ENCODE results near the gene KREMEN2. TPM values are rescaled to one million over a fixed set of nuclear protein-coding genes. Genes with fewer than 3 reads are reported as not detected.

The KREMEN2 gene
- total RNA-seq, 1 experiment from 2014 or later: 7.5 TPM

DNA sequence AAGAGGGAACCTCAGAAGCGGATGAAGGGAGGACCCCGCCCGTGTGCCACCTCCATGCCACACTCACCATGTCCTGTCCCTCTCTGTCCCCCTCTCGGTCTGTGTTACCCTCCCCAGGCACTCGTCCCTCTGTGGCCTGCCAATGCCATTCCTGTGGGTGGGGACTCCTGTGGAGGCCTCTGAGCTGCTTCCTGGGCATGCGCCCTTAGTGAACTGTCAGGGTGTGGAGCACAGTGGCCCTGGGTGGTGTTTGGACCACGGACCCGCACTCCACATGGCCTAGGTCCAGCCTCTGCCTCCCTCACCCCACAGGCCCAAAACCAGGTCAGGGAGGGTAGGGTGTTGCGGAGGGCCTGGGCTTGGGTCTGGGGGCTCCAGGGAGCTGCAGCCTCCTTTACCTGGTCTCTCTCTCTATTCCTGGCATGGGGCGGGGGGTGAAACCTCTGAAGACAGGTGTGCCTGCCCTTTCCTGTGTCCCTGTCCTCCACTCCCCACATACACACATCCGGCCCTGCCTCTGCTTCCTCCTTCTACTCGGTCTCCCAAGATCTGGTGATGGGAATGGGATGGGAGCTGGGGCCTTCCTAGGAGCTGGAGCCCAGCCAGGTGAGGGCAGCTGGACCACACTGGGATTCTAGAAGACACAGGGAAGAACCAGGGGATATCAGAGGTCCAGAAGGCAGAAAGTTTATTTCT lies 27.6 kb downstream of the KREMEN2 start:
- H3K4me1 Mint-ChIP-seq: peaks cover 21% of the 10 kb centered on the region
- CTCF ChIA-PET: interaction anchor here (0.6 to 3.1 kb wide), 8 partner anchors 9 to 40 kb away, joined by 3 to 13 read pairs (median 9); partner anchors contain the start of gene KREMEN2
- DNase-seq (ENCODE audit: low spot score) (no peak), ATAC-seq (no peak)
- peak overlapping the region; percentile 76 for H3K27ac Mint-ChIP-seq
- TF ChIP-seq CREB1 (CRISPR knock-in tag; IDR thresholded peaks at IDR 0.05): no peak
- TF ChIP-seq, protein P1, sequence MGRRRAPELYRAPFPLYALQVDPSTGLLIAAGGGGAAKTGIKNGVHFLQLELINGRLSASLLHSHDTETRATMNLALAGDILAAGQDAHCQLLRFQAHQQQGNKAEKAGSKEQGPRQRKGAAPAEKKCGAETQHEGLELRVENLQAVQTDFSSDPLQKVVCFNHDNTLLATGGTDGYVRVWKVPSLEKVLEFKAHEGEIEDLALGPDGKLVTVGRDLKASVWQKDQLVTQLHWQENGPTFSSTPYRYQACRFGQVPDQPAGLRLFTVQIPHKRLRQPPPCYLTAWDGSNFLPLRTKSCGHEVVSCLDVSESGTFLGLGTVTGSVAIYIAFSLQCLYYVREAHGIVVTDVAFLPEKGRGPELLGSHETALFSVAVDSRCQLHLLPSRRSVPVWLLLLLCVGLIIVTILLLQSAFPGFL (CRISPR knock-in tag; IDR thresholded peaks at IDR 0.05; ENCODE audit: borderline replicate concordance): no peak
- TF ChIP-seq KAT7 (CRISPR knock-in tag; IDR thresholded peaks at IDR 0.05; ENCODE audit: borderline replicate concordance): no peak
- no peak for TF ChIP-seq NFATC4 (CRISPR knock-in tag; IDR thresholded peaks at IDR 0.05)
- no peaks in the 10 kb centered on the region for H3K27me3 Mint-ChIP-seq (ENCODE audit: low read depth)
- H3K9me3 Mint-ChIP-seq: no peaks in the 10 kb centered on the region
- H3K4me3 Mint-ChIP-seq: no peak overlapping the region
- POLR2A ChIA-PET: interaction anchor here (0.6 to 1.4 kb wide), 4 partner anchors 10 to 40 kb away, joined by 3 to 5 read pairs (median 3); no protein-coding TSS in a partner anchor
- H3K36me3 Mint-ChIP-seq: no peaks in the 10 kb centered on the region

DNA sequence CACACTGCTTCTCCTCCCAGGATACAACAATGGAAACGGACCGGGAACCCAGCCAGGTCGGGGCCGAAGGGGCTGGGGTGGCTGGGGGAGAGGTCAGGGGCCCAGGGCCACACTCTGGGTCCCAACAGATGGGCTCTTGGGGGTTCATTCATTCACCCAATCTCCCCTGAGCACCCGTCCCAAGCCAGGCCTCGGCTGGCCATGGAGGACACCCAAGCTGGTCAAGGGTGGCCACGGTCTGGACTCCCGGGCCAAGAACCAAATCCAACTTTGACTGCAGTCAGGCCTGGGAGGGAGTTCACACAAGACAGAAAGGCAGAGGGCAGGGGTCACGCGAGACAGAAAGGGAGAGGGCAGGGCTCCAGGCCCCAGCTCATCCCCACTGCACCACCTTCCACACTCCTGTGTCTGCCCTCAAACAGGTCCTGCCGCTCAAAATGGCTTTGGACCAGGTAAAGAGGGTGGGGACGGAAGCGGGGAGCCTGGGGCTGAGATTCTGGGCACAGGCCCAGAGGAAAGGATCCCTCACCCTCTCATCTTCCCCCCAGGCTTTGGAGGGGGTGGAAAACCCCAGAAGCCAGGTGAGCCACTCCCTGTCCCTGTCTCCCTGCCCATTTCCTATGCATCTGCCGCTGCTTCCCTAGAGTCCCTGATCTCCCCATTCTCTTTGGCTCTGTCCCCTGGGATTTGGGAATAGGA lies 28.5 kb downstream of the KREMEN2 start:
- Mint-ChIP-seq H3K27me3 (ENCODE audit: low read depth) (no peaks in the 10 kb centered on the region), H3K27ac (no peak overlapping the region), H3K36me3 (no peaks in the 10 kb centered on the region), H3K4me1 (peaks cover 21% of the 10 kb centered on the region), H3K4me3 (no peak overlapping the region), H3K9me3 (no peaks in the 10 kb centered on the region)
- TF ChIP-seq ZNF671 (CRISPR knock-in tag; IDR thresholded peaks at IDR 0.05) (no peak), GRHL2 (CRISPR knock-in tag; IDR thresholded peaks at IDR 0.05; ENCODE audit: insufficient replicate concordance, severe bottlenecking) (no peak), ZNF232 (CRISPR knock-in tag; IDR thresholded peaks at IDR 0.05) (no peak)
- TF ChIP-seq, protein P2, sequence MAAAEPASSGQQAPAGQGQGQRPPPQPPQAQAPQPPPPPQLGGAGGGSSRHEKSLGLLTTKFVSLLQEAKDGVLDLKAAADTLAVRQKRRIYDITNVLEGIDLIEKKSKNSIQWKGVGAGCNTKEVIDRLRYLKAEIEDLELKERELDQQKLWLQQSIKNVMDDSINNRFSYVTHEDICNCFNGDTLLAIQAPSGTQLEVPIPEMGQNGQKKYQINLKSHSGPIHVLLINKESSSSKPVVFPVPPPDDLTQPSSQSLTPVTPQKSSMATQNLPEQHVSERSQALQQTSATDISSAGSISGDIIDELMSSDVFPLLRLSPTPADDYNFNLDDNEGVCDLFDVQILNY (CRISPR knock-in tag; IDR thresholded peaks at IDR 0.05): no peak
- CTCF ChIA-PET: interaction anchor here (1.9 to 3.1 kb wide), 4 partner anchors 8 to 39 kb away, joined by 9 to 15 read pairs (median 11); partner anchors contain the start of gene KREMEN2
- ATAC-seq (no peak), DNase-seq (ENCODE audit: low spot score) (no peak)
- POLR2A ChIA-PET: interaction anchor here (0.6 kb wide), 1 partner anchor 39 kb away, joined by 3 read pairs; no protein-coding TSS in a partner anchor

DNA sequence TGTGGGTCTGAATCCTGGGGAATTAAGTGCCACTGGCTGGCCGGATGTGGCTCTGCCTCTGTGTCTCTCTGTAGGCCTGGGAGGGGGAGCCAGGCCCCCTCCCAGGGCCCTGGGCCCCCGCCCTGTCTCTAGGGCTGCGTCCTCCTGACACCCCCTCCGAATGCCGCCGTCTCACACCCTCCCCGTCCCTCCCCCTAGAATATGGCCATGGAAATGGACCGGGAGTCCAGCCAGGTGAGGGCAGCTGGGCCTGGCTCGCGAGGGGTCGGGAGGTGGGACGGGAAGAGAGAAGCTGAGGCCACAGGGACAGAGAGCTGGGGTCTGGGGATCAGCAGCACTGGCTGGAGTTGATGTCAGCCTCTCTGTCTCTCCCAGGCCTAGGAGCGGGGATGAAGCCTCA lies 32.2 kb downstream of the KREMEN2 start:
- no peaks in the 10 kb centered on the region for H3K27me3 Mint-ChIP-seq (ENCODE audit: low read depth)
- DNase-seq (ENCODE audit: low spot score): no peak
- H3K9me3 Mint-ChIP-seq: no peaks in the 10 kb centered on the region
- H3K36me3 Mint-ChIP-seq: no peaks in the 10 kb centered on the region
- H3K27ac Mint-ChIP-seq: no peak overlapping the region
- no peaks in the 10 kb centered on the region; the same call in 1 of the 2 replicates for H3K4me1 Mint-ChIP-seq
- H3K4me3 Mint-ChIP-seq: no peak overlapping the region
- no peak for ATAC-seq
- ChIA-PET CTCF (interaction anchor here (1.0 to 2.3 kb wide), 8 partner anchors 13 to 113 kb away, joined by 3 to 14 read pairs (median 4); partner anchors contain the start of genes CLDN6 and FLYWCH2), POLR2A (interaction anchor here (0.6 to 0.8 kb wide), 2 partner anchors 11 to 16 kb away, joined by 3 read pairs; no protein-coding TSS in a partner anchor)
- TF ChIP-seq SMAD4 (CRISPR knock-in tag; IDR thresholded peaks at IDR 0.05): no peak
- no peak for TF ChIP-seq KAT7 (CRISPR knock-in tag; IDR thresholded peaks at IDR 0.05; ENCODE audit: borderline replicate concordance)
- TF ChIP-seq, protein P3, sequence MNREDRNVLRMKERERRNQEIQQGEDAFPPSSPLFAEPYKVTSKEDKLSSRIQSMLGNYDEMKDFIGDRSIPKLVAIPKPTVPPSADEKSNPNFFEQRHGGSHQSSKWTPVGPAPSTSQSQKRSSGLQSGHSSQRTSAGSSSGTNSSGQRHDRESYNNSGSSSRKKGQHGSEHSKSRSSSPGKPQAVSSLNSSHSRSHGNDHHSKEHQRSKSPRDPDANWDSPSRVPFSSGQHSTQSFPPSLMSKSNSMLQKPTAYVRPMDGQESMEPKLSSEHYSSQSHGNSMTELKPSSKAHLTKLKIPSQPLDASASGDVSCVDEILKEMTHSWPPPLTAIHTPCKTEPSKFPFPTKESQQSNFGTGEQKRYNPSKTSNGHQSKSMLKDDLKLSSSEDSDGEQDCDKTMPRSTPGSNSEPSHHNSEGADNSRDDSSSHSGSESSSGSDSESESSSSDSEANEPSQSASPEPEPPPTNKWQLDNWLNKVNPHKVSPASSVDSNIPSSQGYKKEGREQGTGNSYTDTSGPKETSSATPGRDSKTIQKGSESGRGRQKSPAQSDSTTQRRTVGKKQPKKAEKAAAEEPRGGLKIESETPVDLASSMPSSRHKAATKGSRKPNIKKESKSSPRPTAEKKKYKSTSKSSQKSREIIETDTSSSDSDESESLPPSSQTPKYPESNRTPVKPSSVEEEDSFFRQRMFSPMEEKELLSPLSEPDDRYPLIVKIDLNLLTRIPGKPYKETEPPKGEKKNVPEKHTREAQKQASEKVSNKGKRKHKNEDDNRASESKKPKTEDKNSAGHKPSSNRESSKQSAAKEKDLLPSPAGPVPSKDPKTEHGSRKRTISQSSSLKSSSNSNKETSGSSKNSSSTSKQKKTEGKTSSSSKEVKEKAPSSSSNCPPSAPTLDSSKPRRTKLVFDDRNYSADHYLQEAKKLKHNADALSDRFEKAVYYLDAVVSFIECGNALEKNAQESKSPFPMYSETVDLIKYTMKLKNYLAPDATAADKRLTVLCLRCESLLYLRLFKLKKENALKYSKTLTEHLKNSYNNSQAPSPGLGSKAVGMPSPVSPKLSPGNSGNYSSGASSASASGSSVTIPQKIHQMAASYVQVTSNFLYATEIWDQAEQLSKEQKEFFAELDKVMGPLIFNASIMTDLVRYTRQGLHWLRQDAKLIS (CRISPR knock-in tag; IDR thresholded peaks at IDR 0.05; ENCODE audit: borderline replicate concordance): no peak
- TF ChIP-seq ZNF317 (CRISPR knock-in tag; IDR thresholded peaks at IDR 0.05; ENCODE audit: borderline replicate concordance, low read depth): no peak
- no peak for TF ChIP-seq MXD4 (CRISPR knock-in tag; IDR thresholded peaks at IDR 0.05; ENCODE audit: borderline replicate concordance)
- TF ChIP-seq, protein P4, sequence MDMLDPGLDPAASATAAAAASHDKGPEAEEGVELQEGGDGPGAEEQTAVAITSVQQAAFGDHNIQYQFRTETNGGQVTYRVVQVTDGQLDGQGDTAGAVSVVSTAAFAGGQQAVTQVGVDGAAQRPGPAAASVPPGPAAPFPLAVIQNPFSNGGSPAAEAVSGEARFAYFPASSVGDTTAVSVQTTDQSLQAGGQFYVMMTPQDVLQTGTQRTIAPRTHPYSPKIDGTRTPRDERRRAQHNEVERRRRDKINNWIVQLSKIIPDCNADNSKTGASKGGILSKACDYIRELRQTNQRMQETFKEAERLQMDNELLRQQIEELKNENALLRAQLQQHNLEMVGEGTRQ (CRISPR knock-in tag; IDR thresholded peaks at IDR 0.05): no peak
